HepG2 (cell line): ENCODE results near the gene UBE2B. TPM values are rescaled to one million over a fixed set of nuclear protein-coding genes. Genes with fewer than 3 reads are reported as not detected.

Source experiments
- ATAC-seq: fragments of 200-7000 bp; cut with Tn5 transposase; 3 replicates; pipeline ENCODE4 v1.9.1; 2020; ENCODE audit warnings: mild to moderate bottlenecking, moderate library complexity
- BruUV-seq: library from RNA; stranded (reverse); fragments of 400-500 nt; replicated peaks from 2 replicates; lab custom pipeline; 2021; lab: Mats Ljungman, UMichigan
- CTCF ChIA-PET: fragments of 300-600 bp; formaldehyde crosslinking; extraction: SDS; loops from one replicate; lab custom pipeline; 2021; ENCODE audit warnings: low total read pairs, inconsistent platforms, low intra/inter-chr PET ratio; lab: Yijun Ruan, JAX
- POLR2A ChIA-PET: fragments of 350-600 bp; sonication (Branson Sonifier 250); formaldehyde crosslinking; loops from one replicate; lab custom pipeline; 2020; ENCODE audit warnings: antibody characterized with exemption, inconsistent platforms; lab: Yijun Ruan, JAX
- DNase-seq: peaks from one replicate; pipeline ENCODE4 v3.0.0-alpha.2; 2015; ENCODE audit warnings: low spot score
- FAIRE-seq: peaks from 3 replicates; lab custom pipeline; 2011; peaks lifted over from hg19 to GRCh38; lab: Jason Lieb, UNC
- H2AFZ ChIP-seq: one replicate; pipeline ENCODE4 v1.6.1; 2011; ENCODE audit warnings: low read length, inconsistent platforms
- H3K27ac ChIP-seq: fragments of 300-600 bp; 3 replicates; pipeline ENCODE4 v1.8.0; 2011; ENCODE audit warnings: mixed run types, mild to moderate bottlenecking, mixed read lengths, low read length, inconsistent platforms; ENCODE audit not compliant: insufficient read depth; ENCODE audit errors: extremely low read length
- H3K27me3 ChIP-seq, 2 experiments: fragments of 200-600 bp in 1 of 2; 2 replicates in 1 of 2; 3 replicates in 1 of 2; pipeline versions ENCODE4 v1.6.0 to v1.8.0; 2011; ENCODE audit warnings: low read length in 2 of 2, mild to moderate bottlenecking in 2 of 2, moderate library complexity in 2 of 2, inconsistent platforms in 1 of 2; ENCODE audit not compliant: insufficient read depth in 2 of 2, control insufficient read depth in 1 of 2
- H3K36me3 ChIP-seq, 2 experiments: fragments of 200-600 bp in 1 of 2; replicated peaks in 1 of 2; 2 replicates in 1 of 2; 3 replicates in 1 of 2; pipeline versions ENCODE4 v1.5.1 to v1.8.0; 2011; ENCODE audit warnings: low read length in 2 of 2, inconsistent platforms in 1 of 2; ENCODE audit not compliant: insufficient read depth in 2 of 2, control insufficient read depth in 1 of 2
- H3K4me1 ChIP-seq: 2 replicates; pipeline ENCODE4 v1.5.1; 2012; ENCODE audit warnings: low read length, inconsistent platforms; ENCODE audit not compliant: insufficient read depth
- H3K4me2 ChIP-seq: 2 replicates; pipeline ENCODE4 v1.6.0; 2011; ENCODE audit warnings: low read depth, low read length, inconsistent platforms
- H3K4me3 ChIP-seq, 3 experiments: fragments of 200-600 bp in 1 of 3; sonication (generic), shearing (Covaris generic) in 1 of 3; replicated peaks in 1 of 3; 2 replicates each; pipeline ENCODE4 v1.5.1; 2011 to 2016; ENCODE audit warnings: low read length in 3 of 3, inconsistent platforms in 2 of 3, low read depth in 2 of 3, mild to moderate bottlenecking in 2 of 3, control low read depth in 1 of 3, mixed read lengths in 1 of 3; ENCODE audit not compliant: insufficient read depth in 1 of 3
- H3K79me2 ChIP-seq: one replicate; pipeline ENCODE4 v1.6.1; 2011; ENCODE audit warnings: low read length, inconsistent platforms; ENCODE audit not compliant: insufficient read depth
- H3K9ac ChIP-seq: 2 replicates; pipeline ENCODE4 v1.6.0; 2011; ENCODE audit warnings: mild to moderate bottlenecking, low read depth, low read length, inconsistent platforms; ENCODE audit not compliant: insufficient read depth
- H3K9me3 ChIP-seq: 2 replicates; pipeline ENCODE4 v1.5.1; 2012; ENCODE audit warnings: mild to moderate bottlenecking, low read length
- H4K20me1 ChIP-seq: 2 replicates; pipeline ENCODE4 v1.6.0; 2011; ENCODE audit warnings: inconsistent platforms, mild to moderate bottlenecking, low read length, moderate library complexity; ENCODE audit not compliant: insufficient read depth
- ADNP ChIP-seq: sonication (generic); formaldehyde crosslinking; IDR thresholded peaks from 2 replicates; pipeline ENCODE4 v1.4.0; 2020; ENCODE audit warnings: missing genetic modification reagents
- AGO2 ChIP-seq: fragments of 200-400 bp; formaldehyde crosslinking; optimal IDR thresholded peaks from 2 replicates; pipeline ENCODE3; 2017; ENCODE audit warnings: mild to moderate bottlenecking, low read depth, low read length, moderate library complexity
- BCL3 ChIP-seq: sonication (generic); formaldehyde crosslinking; IDR thresholded peaks from 2 replicates; pipeline ENCODE4 v1.5.1; 2020; ENCODE audit warnings: mild to moderate bottlenecking, missing genetic modification reagents, moderate library complexity
- IKZF1 ChIP-seq: fragments of 450-650 bp; IDR thresholded peaks from 2 replicates; pipeline ENCODE4 v1.7.1; 2016
- MYNN ChIP-seq: sonication (generic); formaldehyde crosslinking; IDR thresholded peaks from 2 replicates; pipeline ENCODE4 v1.4.0; 2020; ENCODE audit warnings: mild to moderate bottlenecking, low read depth, missing genetic modification reagents
- RARA ChIP-seq: IDR thresholded peaks from 2 replicates; pipeline ENCODE4 v1.6.1; 2016; ENCODE audit warnings: missing genetic modification reagents, missing compliant biosample characterization
- RXRA ChIP-seq: sonication (generic); formaldehyde crosslinking; IDR thresholded peaks from 2 replicates; pipeline ENCODE4 v1.5.1; 2020; ENCODE audit warnings: missing genetic modification reagents
- ZFY ChIP-seq: sonication (generic); formaldehyde crosslinking; IDR thresholded peaks from 2 replicates; pipeline ENCODE4 v1.4.0; 2020; ENCODE audit warnings: missing genetic modification reagents
- ZHX2 ChIP-seq, 2 experiments: sonication (generic) in 1 of 2; formaldehyde crosslinking in 1 of 2; IDR thresholded peaks; 2 replicates each; pipeline versions ENCODE4 v1.6.1 to v1.9.0; 2014 to 2022; ENCODE audit warnings: antibody characterized with exemption in 1 of 2, borderline replicate concordance in 1 of 2, inconsistent platforms in 1 of 2, low read depth in 1 of 2, missing genetic modification reagents in 1 of 2
- ZNF891 ChIP-seq: sonication (generic); formaldehyde crosslinking; IDR thresholded peaks from 2 replicates; pipeline ENCODE4 v1.5.0; 2020; ENCODE audit warnings: mild to moderate bottlenecking, missing genetic modification reagents
- ZXDC ChIP-seq: sonication (generic); formaldehyde crosslinking; IDR thresholded peaks from 2 replicates; pipeline ENCODE4 v1.5.0; 2020; ENCODE audit warnings: mild to moderate bottlenecking, missing genetic modification reagents
- WGBS: methylation state at CpG from one replicate; pipeline ENCODE4 v1.1.6; 2017; ENCODE audit warnings: low lambda C conversion rate; 5-methylcytosine and 5-hydroxymethylcytosine counted together
- in situ Hi-C: cut with HindIII; loops from 2 replicates; pipeline ENCODE4 v1.10.0; 2017; ENCODE audit warnings: low pct_unique_long_range_greater_than_20kb; ENCODE audit not compliant: extremely low pct_ligation_motif_present
- intact Hi-C: fragments of 100-400 bp; cut with micrococcal nuclease; formaldehyde crosslinking; loops from one replicate; pipeline ENCODE4 v1.10.0; 2022; ENCODE audit not compliant: unreplicated experiment
- polyA plus RNA-seq, 8 experiments: library from polyadenylated mRNA; depleted of rRNA in 3 of 8; stranded (reverse) in 7 of 8; unstranded in 1 of 8; fragments of >200 nt; fragmentation: Illumina TruSeq in 4 of 8; extraction: Trizol in 4 of 8; gene quantifications; 2 replicates each; pipeline versions ENCODE4 v1.2.1 to v1.2.3, GENCODE V29; 2011 to 2016; ENCODE audit warnings: low read depth in 4 of 8, missing spikeins in 1 of 8, mixed read lengths in 1 of 8; ENCODE audit not compliant: insufficient read depth in 1 of 8
- total RNA-seq, 5 experiments: library from RNA; depleted of rRNA; stranded (reverse); fragments of >200 nt; fragmentation: Illumina TruSeq; extraction: Trizol; gene quantifications; 2 replicates each; pipeline ENCODE4 v1.2.3, GENCODE V29; 2016; ENCODE audit warnings: low read depth in 1 of 5

Gene UBE2B
- total and polyA plus RNA-seq, 2 of the 13 experiments (the other 11 are each of a cell fraction or from before 2014, with no cell fraction given): 25.2 to 56.0 TPM

DNA sequence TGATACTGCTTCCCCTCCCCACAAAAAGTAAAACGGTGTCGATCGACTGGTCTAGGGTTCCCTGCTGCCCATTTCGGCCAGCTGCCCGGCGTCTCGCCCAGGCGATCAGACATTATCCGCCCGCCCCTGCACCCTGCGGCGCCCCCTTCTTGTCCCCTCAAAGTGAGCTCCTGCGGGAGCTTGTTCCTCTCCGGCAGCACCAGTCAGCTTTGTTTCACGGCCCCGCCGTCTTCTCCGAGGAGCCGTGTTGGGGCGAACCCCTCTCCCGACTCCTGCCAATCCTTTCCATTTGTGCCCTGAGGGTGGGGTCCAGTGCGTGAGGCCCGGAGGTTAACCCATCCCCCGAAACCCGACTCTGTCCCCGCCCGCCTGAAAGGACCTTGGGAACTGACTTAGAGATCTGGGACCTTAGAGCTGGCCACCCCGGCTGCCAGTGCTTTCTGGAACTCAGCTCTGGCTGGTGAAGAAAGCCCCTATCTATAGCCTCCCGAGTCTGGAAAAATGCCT is 518 bp downstream of the UBE2B start:
- Histone ChIP-seq H3K9ac (peak overlapping the region; percentile 100), H3K27ac (peak overlapping the region; percentile 99), H3K27me3 (no peaks in the 10 kb centered on the region), H3K79me2 (peaks cover 49% of the 10 kb centered on the region), H3K9me3 (no peaks in the 10 kb centered on the region), H3K36me3 (peaks cover 3 to 19% of the 10 kb centered on the region in 2 experiments), H4K20me1 (peaks cover 37% of the 10 kb centered on the region), H2AFZ (no peak overlapping the region), H3K4me2 (peak overlapping the region; percentile 78), H3K4me3 (peak overlapping the region; percentile 90 to 99 (median 98)), H3K4me1 (peaks cover 43% of the 10 kb centered on the region)
- POLR2A ChIA-PET: interaction anchor here (0.6 to 1.8 kb wide), 16 partner anchors 10 to 277 kb away, joined by 3 to 10 read pairs (median 4); partner anchors contain the start of genes PPP2CA and SEC24A
- TSS peak; percentile 62 for BruUV-seq
- intact Hi-C loops (loop anchor here (2.0 to 5.0 kb wide), 2 partner anchors 40 to 69 kb away; partner anchors contain the start of gene CDKN2AIPNL), in situ Hi-C loops (no loop called here)
- CTCF ChIA-PET: no interaction called here
- DNase-seq: peak; percentile 56
- 0% methylated on average over 14 of the region's 29 CpGs for WGBS
- FAIRE-seq: no peak
- peak; percentile 66 for ATAC-seq
- TF ChIP-seq RARA (peak; percentile 5; the same call in 1 of the 2 replicates), MYNN (CRISPR knock-in tag) (0 out of 2 replicates have a peak, but pooled peaks have one; percentile 67), ZXDC (CRISPR knock-in tag) (0 out of 2 replicates have a peak, but pooled peaks have one; percentile 61), BCL3 (no peak), ADNP (CRISPR knock-in tag) (no peak), RXRA (0 out of 2 replicates have a peak, but pooled peaks have one; percentile 6), ZHX2 (IDR thresholded peaks at IDR 0.05; ENCODE audit: low read depth) (no peak), ZHX2 (CRISPR knock-in tag; IDR thresholded peaks at IDR 0.05; ENCODE audit: borderline replicate concordance) (0 out of 2 replicates have a peak, but pooled peaks have one; percentile 7), ZFY (CRISPR knock-in tag) (0 out of 2 replicates have a peak, but pooled peaks have one; percentile 1), AGO2 (peak; percentile 80), IKZF1 (no peak), ZNF891 (CRISPR knock-in tag) (0 out of 2 replicates have a peak, but pooled peaks have one; percentile 62)
